ENCODE data around the gene TNFRSF11A. TPM values are rescaled to one million over a fixed set of nuclear protein-coding genes. Genes with fewer than 3 reads are reported as not detected.

TNFRSF11A gene
- total RNA-seq, 1 donor from 2014 or later = 89.9 TPM

DNA sequence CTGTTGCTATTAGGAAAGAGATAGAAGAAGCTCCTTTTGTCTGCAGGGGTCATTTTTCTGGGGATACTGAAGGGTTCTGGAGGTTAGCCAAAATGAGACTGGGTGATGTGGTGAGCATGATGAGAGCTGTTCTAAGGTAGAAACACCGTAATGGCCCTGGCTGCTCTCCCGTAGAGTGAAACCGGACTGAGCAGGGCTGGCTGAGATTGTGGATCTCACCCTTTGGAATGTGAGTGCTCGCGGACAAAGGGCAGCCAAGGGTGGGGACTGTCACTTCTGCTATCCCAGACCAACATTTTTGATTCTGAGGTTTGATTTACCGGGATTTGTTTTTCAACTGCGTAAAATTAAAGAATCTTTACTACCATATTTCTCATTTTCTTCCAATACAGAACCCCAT lies 36.2 kb downstream of the TNFRSF11A start:
- Mint-ChIP-seq H3K27ac (ENCODE audit: unreplicated experiment) (no peak overlapping the region), H3K9me3 (ENCODE audit: unreplicated experiment) (no peaks in the 10 kb centered on the region), H3K36me3 (ENCODE audit: low read depth, unreplicated experiment) (peaks cover 69% of the 10 kb centered on the region), H3K4me1 (ENCODE audit: unreplicated experiment) (peaks cover 6% of the 10 kb centered on the region), H3K4me3 (ENCODE audit: unreplicated experiment) (no peak overlapping the region), H3K27me3 (ENCODE audit: unreplicated experiment) (no peaks in the 10 kb centered on the region)
- no peak for DNase-seq (ENCODE audit: low spot score)
- TF ChIP-seq, protein P1, sequence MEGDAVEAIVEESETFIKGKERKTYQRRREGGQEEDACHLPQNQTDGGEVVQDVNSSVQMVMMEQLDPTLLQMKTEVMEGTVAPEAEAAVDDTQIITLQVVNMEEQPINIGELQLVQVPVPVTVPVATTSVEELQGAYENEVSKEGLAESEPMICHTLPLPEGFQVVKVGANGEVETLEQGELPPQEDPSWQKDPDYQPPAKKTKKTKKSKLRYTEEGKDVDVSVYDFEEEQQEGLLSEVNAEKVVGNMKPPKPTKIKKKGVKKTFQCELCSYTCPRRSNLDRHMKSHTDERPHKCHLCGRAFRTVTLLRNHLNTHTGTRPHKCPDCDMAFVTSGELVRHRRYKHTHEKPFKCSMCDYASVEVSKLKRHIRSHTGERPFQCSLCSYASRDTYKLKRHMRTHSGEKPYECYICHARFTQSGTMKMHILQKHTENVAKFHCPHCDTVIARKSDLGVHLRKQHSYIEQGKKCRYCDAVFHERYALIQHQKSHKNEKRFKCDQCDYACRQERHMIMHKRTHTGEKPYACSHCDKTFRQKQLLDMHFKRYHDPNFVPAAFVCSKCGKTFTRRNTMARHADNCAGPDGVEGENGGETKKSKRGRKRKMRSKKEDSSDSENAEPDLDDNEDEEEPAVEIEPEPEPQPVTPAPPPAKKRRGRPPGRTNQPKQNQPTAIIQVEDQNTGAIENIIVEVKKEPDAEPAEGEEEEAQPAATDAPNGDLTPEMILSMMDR (IDR thresholded peaks at IDR 0.05; ENCODE audit: unreplicated experiment) = no peak

DNA sequence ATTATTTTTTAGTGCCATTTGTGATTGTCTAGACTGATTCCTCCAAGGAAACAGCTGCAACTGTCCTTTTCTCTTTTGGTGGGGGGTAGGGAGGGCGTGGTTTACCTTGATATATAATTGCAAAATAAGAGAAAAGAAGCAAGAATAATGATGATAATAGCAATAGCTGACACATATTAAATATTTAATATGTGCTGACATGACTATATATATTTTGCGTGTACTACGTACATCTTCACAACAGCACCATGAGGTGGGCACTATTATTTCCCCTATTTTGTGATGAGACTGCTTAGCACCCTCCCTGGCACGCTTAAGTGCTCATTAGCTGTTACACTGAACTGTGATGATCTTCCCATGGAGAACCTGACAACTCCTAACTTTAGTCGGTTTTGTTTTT lies 39.4 kb downstream of the TNFRSF11A start:
- Mint-ChIP-seq H3K4me3 (ENCODE audit: unreplicated experiment) (no peak overlapping the region), H3K27me3 (ENCODE audit: unreplicated experiment) (no peaks in the 10 kb centered on the region), H3K4me1 (ENCODE audit: unreplicated experiment) (peaks cover 6% of the 10 kb centered on the region), H3K27ac (ENCODE audit: unreplicated experiment) (no peak overlapping the region), H3K9me3 (ENCODE audit: unreplicated experiment) (no peaks in the 10 kb centered on the region), H3K36me3 (ENCODE audit: low read depth, unreplicated experiment) (peaks cover 60% of the 10 kb centered on the region)
- no peak for DNase-seq (ENCODE audit: low spot score)
- TF ChIP-seq, protein P1 (IDR thresholded peaks at IDR 0.05; ENCODE audit: unreplicated experiment) = no peak

DNA sequence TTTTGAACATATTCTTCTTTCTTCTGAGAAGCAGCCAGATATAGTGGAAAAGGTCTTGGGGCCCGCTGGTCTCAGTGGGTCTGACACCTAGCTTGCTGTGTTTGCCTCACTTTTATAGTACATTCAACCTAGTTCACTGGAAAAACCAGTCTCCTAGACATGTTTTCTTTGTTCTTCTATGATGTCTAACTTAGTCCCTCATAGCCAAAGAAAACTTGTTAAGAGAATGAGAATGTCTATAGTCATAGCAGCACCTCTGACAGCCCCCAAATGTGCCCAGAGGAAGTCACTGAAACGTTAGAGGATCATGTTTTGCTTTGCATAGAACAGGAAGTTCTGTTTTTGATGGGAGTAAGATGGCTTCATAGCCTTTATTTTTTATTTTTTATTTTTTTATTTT lies 40.3 kb downstream of the TNFRSF11A start:
- TF ChIP-seq, protein P1 (IDR thresholded peaks at IDR 0.05; ENCODE audit: unreplicated experiment) = no peak
- Mint-ChIP-seq H3K27ac (ENCODE audit: unreplicated experiment) (no peak overlapping the region), H3K27me3 (ENCODE audit: unreplicated experiment) (no peaks in the 10 kb centered on the region), H3K4me3 (ENCODE audit: unreplicated experiment) (peak overlapping the region; percentile 57), H3K36me3 (ENCODE audit: low read depth, unreplicated experiment) (peaks cover 56% of the 10 kb centered on the region), H3K9me3 (ENCODE audit: unreplicated experiment) (no peaks in the 10 kb centered on the region), H3K4me1 (ENCODE audit: unreplicated experiment) (peaks cover 3% of the 10 kb centered on the region)
- no peak for DNase-seq (ENCODE audit: low spot score)

DNA sequence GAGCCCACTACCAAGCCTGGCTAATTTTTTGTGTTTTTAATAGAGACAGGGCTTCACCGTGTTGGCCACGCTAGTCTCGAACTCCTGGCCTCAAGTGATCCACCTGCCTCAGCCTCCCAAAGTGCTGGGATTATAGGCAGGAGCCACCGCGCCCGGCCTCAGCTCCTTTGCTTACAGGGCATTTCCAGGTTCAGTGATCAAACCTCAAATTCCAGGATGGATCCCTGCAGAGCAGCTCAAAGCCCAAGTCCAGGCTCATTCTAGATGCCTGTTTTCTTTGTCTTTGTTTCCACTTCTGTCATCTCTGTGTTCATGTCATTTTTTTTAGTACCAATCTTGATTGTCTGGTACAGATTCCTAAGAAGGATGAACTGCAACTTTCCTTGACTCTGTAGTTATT lies 41.9 kb downstream of the TNFRSF11A start:
- TF ChIP-seq, protein P1 (IDR thresholded peaks at IDR 0.05; ENCODE audit: unreplicated experiment) = no peak
- no peak for DNase-seq (ENCODE audit: low spot score)
- H3K27ac Mint-ChIP-seq (ENCODE audit: unreplicated experiment) = no peak overlapping the region
- no peaks in the 10 kb centered on the region for H3K9me3 Mint-ChIP-seq (ENCODE audit: unreplicated experiment)
- no peaks in the 10 kb centered on the region for H3K27me3 Mint-ChIP-seq (ENCODE audit: unreplicated experiment)
- no peaks in the 10 kb centered on the region for H3K4me1 Mint-ChIP-seq (ENCODE audit: unreplicated experiment)
- no peak overlapping the region for H3K4me3 Mint-ChIP-seq (ENCODE audit: unreplicated experiment)
- H3K36me3 Mint-ChIP-seq (ENCODE audit: low read depth, unreplicated experiment) = peaks cover 49% of the 10 kb centered on the region

DNA sequence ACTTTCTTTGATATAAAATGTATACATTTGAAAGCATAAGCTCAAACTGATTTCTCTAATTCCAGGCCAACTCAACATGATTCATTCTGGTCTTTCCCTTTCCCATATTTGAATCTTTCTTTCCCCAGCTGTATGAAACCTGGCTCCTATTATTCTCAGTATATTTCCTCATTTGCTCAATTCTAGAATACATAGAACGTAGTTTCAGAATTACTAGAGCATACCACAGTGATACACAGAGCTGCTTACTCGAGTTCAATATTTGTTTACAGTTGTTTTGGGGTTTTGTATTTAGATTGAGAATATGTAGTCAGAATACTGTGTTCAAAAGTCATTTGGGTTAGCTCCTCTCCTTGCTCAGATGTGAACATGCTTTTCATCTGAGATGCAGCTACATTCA lies 43.0 kb downstream of the TNFRSF11A start:
- Mint-ChIP-seq H3K36me3 (ENCODE audit: low read depth, unreplicated experiment) (peaks cover 52% of the 10 kb centered on the region), H3K4me1 (ENCODE audit: unreplicated experiment) (no peaks in the 10 kb centered on the region), H3K27me3 (ENCODE audit: unreplicated experiment) (no peaks in the 10 kb centered on the region), H3K9me3 (ENCODE audit: unreplicated experiment) (no peaks in the 10 kb centered on the region), H3K27ac (ENCODE audit: unreplicated experiment) (no peak overlapping the region), H3K4me3 (ENCODE audit: unreplicated experiment) (no peak overlapping the region)
- TF ChIP-seq, protein P1 (IDR thresholded peaks at IDR 0.05; ENCODE audit: unreplicated experiment) = no peak
- no peak for DNase-seq (ENCODE audit: low spot score)

All from endothelial cell (in vitro differentiated cells).